Naive thymus-derived CD4-positive, alpha-beta T cell (primary cell): ENCODE results near the gene OTOP2. TPM values are rescaled to one million over a fixed set of nuclear protein-coding genes. Genes with fewer than 3 reads are reported as not detected.

ENCODE experiments used
- ATAC-seq: fragments of 150-1000 bp; cut with Tn5 transposase; 2 replicates; pipeline ENCODE4 v1.10.0; 2021; ENCODE audit warnings: mild to moderate bottlenecking, moderate library complexity
- CTCF ChIA-PET: fragments of 350-600 bp; sonication (Branson Sonifier 250); formaldehyde crosslinking; loops from one replicate; lab custom pipeline; 2021; ENCODE audit warnings: antibody characterized with exemption; lab: Charles Lee
- POLR2A ChIA-PET: fragments of 350-600 bp; sonication (Branson Sonifier 250); formaldehyde crosslinking; loops from one replicate; lab custom pipeline; 2021; ENCODE audit warnings: antibody characterized with exemption, inconsistent platforms; lab: Charles Lee
- DNase-seq, 9 donors: peaks; one replicate each; pipeline versions ENCODE4 v3.0.0 to v3.0.0-alpha.2; 2020 to 2022; ENCODE audit warnings: mixed read lengths in 1 of 9
- H3K27ac ChIP-seq: one replicate; pipeline ENCODE4 v1.7.0; 2013; ENCODE audit warnings: mild to moderate bottlenecking, low read depth, low read length, moderate library complexity
- H3K27me3 ChIP-seq, 2 donors: one replicate each; pipeline ENCODE4 v1.7.0; 2013; ENCODE audit warnings: low read length in 2 of 2, mild to moderate bottlenecking in 2 of 2, moderate library complexity in 2 of 2; ENCODE audit not compliant: control insufficient read depth in 2 of 2, insufficient read depth in 2 of 2
- H3K36me3 ChIP-seq, 3 experiments: 1 replicate in 2 of 3; 2 replicates in 1 of 3; pipeline ENCODE4 v1.7.0; 2013; ENCODE audit warnings: low read length in 3 of 3, mild to moderate bottlenecking in 3 of 3, moderate library complexity in 1 of 3; ENCODE audit not compliant: insufficient read depth in 3 of 3, control insufficient read depth in 2 of 3
- H3K4me1 ChIP-seq, 2 donors: one replicate each; pipeline ENCODE4 v1.7.0; 2013; ENCODE audit warnings: low read length in 2 of 2, mild to moderate bottlenecking in 2 of 2, moderate library complexity in 1 of 2; ENCODE audit not compliant: control insufficient read depth in 2 of 2, insufficient read depth in 2 of 2
- H3K4me3 ChIP-seq: 2 replicates; pipeline ENCODE4 v1.7.0; 2013; ENCODE audit warnings: mild to moderate bottlenecking, low read length
- H3K9me3 ChIP-seq, 3 experiments: 1 replicate in 2 of 3; 2 replicates in 1 of 3; pipeline ENCODE4 v1.7.0; 2013; ENCODE audit warnings: low read length in 3 of 3; ENCODE audit not compliant: control insufficient read depth in 2 of 3
- H3K27ac Mint-ChIP-seq, 9 donors: one replicate each; pipeline ENCODE4 v1.8.0; 2020 to 2022; ENCODE audit warnings: mixed read lengths in 9 of 9, mild to moderate bottlenecking in 8 of 9, moderate library complexity in 5 of 9, inconsistent platforms in 2 of 9
- H3K27me3 Mint-ChIP-seq, 5 donors: one replicate each; pipeline ENCODE4 v1.8.0; 2021 to 2022; ENCODE audit warnings: mixed read lengths in 5 of 5, mild to moderate bottlenecking in 1 of 5
- H3K36me3 Mint-ChIP-seq, 5 donors: one replicate each; pipeline ENCODE4 v1.8.0; 2020 to 2022; ENCODE audit warnings: mixed read lengths in 5 of 5, mild to moderate bottlenecking in 3 of 5, inconsistent platforms in 1 of 5
- H3K4me1 Mint-ChIP-seq, 7 donors: one replicate each; pipeline ENCODE4 v1.8.0; 2020 to 2022; ENCODE audit warnings: mixed read lengths in 7 of 7, mild to moderate bottlenecking in 3 of 7, inconsistent platforms in 1 of 7
- H3K4me3 Mint-ChIP-seq, 10 donors: one replicate each; pipeline ENCODE4 v1.8.0; 2020 to 2022; ENCODE audit warnings: mild to moderate bottlenecking in 10 of 10, mixed read lengths in 10 of 10, moderate library complexity in 6 of 10, inconsistent platforms in 2 of 10
- H3K9me3 Mint-ChIP-seq, 11 donors: one replicate each; pipeline ENCODE4 v1.8.0; 2020 to 2022; ENCODE audit warnings: mixed read lengths in 11 of 11, mild to moderate bottlenecking in 4 of 11, inconsistent platforms in 1 of 11, moderate library complexity in 1 of 11
- intact Hi-C, 2 donors: fragments of 100-400 bp; cut with micrococcal nuclease; formaldehyde crosslinking; loops; one replicate each; pipeline ENCODE4 v1.15.1; 2023
- polyA plus RNA-seq, 2 donors: library from polyadenylated mRNA; unstranded; fragments of 300-500 nt; fragmentation: Illumina TruSeq; gene quantifications; one replicate each; pipeline ENCODE4 v1.2.3, GENCODE V29; 2021
- total RNA-seq, 6 experiments: library from RNA in 5 of 6; stranded (reverse) in 5 of 6; gene quantifications; 1 replicate in 5 of 6; 2 replicates in 1 of 6; pipeline ENCODE4 v1.2.3 and lab custom pipeline; 2021 to 2026

The OTOP2 gene
- total and polyA plus RNA-seq, 7 experiments from 2014 or later: not detected

DNA sequence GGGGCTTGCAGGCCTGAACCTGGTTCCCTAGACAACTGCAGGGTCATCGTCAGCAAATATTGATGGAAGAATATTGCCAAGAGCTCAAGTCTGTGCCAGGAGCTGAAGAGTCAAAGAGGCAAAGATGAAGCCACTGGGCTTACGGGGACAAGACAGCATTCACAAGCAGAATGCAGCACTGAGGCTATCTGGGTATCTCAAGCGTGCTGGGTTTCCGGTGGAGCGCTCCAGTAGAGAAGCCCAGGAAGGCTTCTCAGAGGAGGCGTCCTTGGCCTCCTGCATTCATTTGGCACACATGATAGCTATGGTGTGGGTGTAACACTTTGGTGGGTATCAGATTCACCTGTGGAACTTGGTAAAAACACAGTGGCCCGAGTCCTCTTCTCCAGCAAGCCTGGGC is 33.5 kb upstream of the OTOP2 start:
- H3K27ac ChIP-seq: no peak overlapping the region
- no peak for ATAC-seq
- no peak overlapping the region for H3K4me3 Mint-ChIP-seq
- no peak overlapping the region for H3K4me3 ChIP-seq
- H3K9me3 ChIP-seq: no peaks in the 10 kb centered on the region
- no peaks in the 10 kb centered on the region for H3K4me1 ChIP-seq
- intact Hi-C loops: no loop called here
- peaks cover 0 to 11% of the 10 kb centered on the region in 2 donors for H3K27me3 ChIP-seq
- peaks cover 0 to 11% (median 6%) of the 10 kb centered on the region in 7 donors for H3K4me1 Mint-ChIP-seq
- DNase-seq: no peak
- peaks cover 0 to 2% (median 0%) of the 10 kb centered on the region in 11 donors for H3K9me3 Mint-ChIP-seq
- no peaks in the 10 kb centered on the region for H3K36me3 ChIP-seq
- H3K27me3 Mint-ChIP-seq: peaks cover 22 to 46% (median 31%) of the 10 kb centered on the region in 5 donors
- no peak overlapping the region for H3K27ac Mint-ChIP-seq
- POLR2A ChIA-PET: no interaction called here
- peaks cover 0 to 1% (median 0%) of the 10 kb centered on the region in 5 donors for H3K36me3 Mint-ChIP-seq
- CTCF ChIA-PET: no interaction called here

DNA sequence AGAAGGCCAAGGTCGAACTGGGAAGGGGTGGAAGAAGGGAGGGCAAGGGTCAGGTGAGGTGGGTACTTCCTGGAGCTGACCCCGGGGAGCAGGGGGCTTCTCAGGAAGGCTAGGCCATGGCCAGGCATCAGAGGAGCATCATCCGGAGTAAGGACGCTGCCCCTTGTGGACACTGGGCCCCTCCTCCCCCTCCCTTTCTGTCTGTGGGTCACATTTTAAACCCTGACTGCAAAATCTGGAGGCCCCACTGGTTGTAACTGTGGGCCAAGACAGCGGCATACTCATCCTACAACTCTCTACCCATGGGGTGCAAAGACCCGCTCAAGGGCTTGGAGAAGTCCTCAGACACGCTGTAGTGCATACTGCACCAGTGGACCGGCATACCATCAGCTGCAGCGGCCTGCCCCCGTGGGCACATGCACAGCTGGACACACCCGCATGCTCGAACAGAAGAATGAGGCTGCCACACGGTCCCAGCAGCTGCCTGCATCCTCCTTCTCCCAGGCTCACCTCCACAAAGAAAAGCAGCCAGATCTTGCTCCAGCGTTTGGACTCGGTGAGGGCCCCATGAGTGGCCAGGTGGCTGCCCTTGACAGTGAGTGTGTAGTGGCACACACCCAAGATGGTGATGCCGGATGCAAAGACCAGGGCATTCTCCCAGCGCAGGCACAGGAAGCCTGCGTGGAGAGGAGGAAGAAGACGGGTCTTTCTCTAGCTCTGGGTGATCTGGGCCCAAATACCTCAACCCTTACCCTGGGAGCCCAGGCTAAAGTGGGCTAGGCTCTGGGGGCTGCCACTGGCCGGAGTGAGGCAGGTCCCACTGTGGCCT is 31.8 kb upstream of the OTOP2 start:
- intact Hi-C loops: no loop called here
- Mint-ChIP-seq H3K9me3 (peaks cover 0 to 2% (median 0%) of the 10 kb centered on the region in 11 donors), H3K4me3 (peak overlapping the region in 3 of 10 donors; percentile 23 to 80 (median 29)), H3K4me1 (peaks cover 0 to 11% (median 6%) of the 10 kb centered on the region in 7 donors), H3K36me3 (peaks cover 0 to 1% (median 0%) of the 10 kb centered on the region in 5 donors), H3K27me3 (peaks cover 30 to 55% (median 37%) of the 10 kb centered on the region in 5 donors), H3K27ac (no peak overlapping the region)
- Histone ChIP-seq H3K27ac (no peak overlapping the region), H3K36me3 (no peaks in the 10 kb centered on the region), H3K9me3 (no peaks in the 10 kb centered on the region), H3K4me3 (no peak overlapping the region), H3K27me3 (peaks cover 0 to 11% of the 10 kb centered on the region in 2 donors), H3K4me1 (no peaks in the 10 kb centered on the region)
- ATAC-seq: no peak
- DNase-seq: no peak
- CTCF ChIA-PET: no interaction called here
- POLR2A ChIA-PET: no interaction called here

DNA sequence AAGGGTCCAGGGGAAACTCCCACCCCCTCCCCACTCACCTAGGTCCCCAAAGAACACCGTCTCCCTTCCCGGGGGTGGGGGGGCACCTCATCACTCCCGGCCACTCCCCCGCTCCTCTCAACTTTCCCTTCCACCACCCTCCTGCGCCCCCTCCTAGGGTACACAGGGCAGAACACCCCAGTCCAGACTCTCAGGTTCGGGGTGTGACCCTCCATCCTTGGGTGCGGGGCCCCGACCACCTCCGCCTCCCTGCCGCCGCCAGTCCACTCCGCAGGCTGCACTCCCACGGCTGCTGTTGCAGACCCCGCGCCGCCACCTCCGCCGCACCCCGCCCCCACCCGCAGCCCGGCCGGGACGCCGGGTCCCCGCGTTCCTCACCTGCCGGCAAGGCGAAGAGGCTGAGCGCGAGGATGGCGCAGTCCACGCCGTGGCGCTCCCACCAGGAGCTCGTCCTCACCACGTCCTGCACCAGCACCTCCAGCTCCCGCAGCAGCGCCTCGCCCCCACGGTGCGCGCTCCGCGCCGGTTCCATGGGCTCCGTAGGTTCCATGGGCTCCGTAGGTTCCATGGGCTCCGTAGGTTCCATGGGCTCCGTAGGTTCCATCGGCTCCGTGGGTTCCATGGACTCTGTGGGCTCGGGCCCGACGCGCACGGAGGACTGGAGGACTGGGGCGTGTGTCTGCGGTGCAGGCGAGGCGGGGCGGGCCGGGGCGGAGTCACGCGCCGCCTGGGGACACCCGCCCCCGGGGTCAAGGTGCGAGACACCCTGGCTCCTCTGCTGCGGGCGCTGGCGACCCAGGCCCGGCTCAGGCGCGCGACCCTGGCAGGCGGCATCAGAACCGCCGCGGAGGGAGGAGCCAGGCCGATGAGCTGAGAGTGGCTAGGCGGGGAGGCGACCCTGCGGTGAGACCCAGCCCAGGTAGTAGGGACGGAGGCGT is 30.8 kb upstream of the OTOP2 start, which contains the start of gene FADS6:
FADS6 (minus strand) TSS at position 660 of the 938 bp plus-strand sequence; CDS start at position 622, 38 bp downstream.
- ATAC-seq (peak; percentile 57), DNase-seq (peak in 2 of 9 donors; percentile 10)
- no peak within 1 kb of the TSS for H3K27ac Mint-ChIP-seq
- peak within 1 kb of the TSS; percentile 10 to 80 (median 72) for H3K4me3 Mint-ChIP-seq
- Histone ChIP-seq H3K27me3 (peaks cover 0 to 11% of the 10 kb centered on the region in 2 donors), H3K4me3 (no peak within 1 kb of the TSS), H3K36me3 (no peaks in the 10 kb centered on the region), H3K9me3 (no peaks in the 10 kb centered on the region), H3K27ac (no peak within 1 kb of the TSS), H3K4me1 (no peaks in the 10 kb centered on the region)
- ChIA-PET POLR2A (no interaction called here), CTCF (no interaction called here)
- peaks cover 0 to 2% (median 0%) of the 10 kb centered on the region in 11 donors for H3K9me3 Mint-ChIP-seq
- H3K27me3 Mint-ChIP-seq: peaks cover 30 to 59% (median 37%) of the 10 kb centered on the region in 5 donors
- H3K36me3 Mint-ChIP-seq: peaks cover 0 to 1% (median 0%) of the 10 kb centered on the region in 5 donors
- intact Hi-C loops: no loop called here
- H3K4me1 Mint-ChIP-seq: peaks cover 0 to 11% (median 6%) of the 10 kb centered on the region in 7 donors

DNA sequence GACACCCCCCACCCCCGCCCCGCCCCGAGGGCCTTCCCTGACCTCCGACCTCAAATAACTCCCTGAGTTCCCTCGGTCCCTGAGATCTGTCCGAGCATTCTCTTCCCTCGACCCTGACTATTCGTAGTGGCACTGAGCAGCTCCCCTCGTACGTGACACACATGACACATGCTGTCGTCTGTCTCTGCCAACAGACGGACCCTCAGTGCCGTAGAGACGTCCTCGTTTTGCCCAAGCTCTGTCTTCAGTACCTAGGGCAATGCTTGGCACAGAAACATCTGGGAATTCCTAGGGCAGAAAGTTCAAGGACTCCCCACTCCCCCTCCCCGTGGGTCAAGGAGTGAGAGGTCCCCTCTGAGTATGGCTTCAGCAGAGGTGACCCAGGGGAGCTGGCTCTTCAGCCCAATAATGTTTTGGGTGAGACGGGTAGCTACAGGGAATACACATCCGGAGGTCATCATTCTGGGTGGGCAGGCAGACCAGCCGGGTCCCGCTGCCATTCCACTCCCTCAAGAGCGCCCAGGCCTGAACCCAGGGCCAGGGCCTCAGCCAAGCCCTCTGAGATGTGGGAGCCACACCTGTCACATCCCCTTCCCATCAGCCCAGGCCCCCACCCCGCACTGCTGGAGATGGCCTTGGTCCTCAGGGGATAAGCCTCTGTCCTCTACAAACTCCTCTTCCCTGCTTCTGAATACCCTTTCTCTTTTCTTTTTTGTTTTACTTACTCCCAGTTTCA is 30.0 kb upstream of the OTOP2 start:
- peaks cover 0 to 11% (median 6%) of the 10 kb centered on the region in 7 donors for H3K4me1 Mint-ChIP-seq
- H3K4me1 ChIP-seq: no peaks in the 10 kb centered on the region
- intact Hi-C loops: no loop called here
- H3K36me3 ChIP-seq: no peaks in the 10 kb centered on the region
- peaks cover 0 to 1% (median 0%) of the 10 kb centered on the region in 5 donors for H3K36me3 Mint-ChIP-seq
- peaks cover 0 to 2% (median 0%) of the 10 kb centered on the region in 11 donors for H3K9me3 Mint-ChIP-seq
- POLR2A ChIA-PET: interaction anchor here (0.7 kb wide), 1 partner anchor 395 kb away, joined by 3 read pairs; no protein-coding TSS in a partner anchor
- no peak overlapping the region for H3K27ac Mint-ChIP-seq
- CTCF ChIA-PET: interaction anchor here (0.6 kb wide), 1 partner anchor 103 kb away, joined by 4 read pairs; no protein-coding TSS in a partner anchor
- no peak for DNase-seq
- ATAC-seq: no peak
- H3K27me3 ChIP-seq: peaks cover 0 to 11% of the 10 kb centered on the region in 2 donors
- peaks cover 30 to 59% (median 37%) of the 10 kb centered on the region in 5 donors for H3K27me3 Mint-ChIP-seq
- peak overlapping the region in 9 of 10 donors; percentile 58 to 80 (median 73) for H3K4me3 Mint-ChIP-seq
- H3K9me3 ChIP-seq: no peaks in the 10 kb centered on the region
- no peak overlapping the region for H3K4me3 ChIP-seq
- no peak overlapping the region for H3K27ac ChIP-seq

DNA sequence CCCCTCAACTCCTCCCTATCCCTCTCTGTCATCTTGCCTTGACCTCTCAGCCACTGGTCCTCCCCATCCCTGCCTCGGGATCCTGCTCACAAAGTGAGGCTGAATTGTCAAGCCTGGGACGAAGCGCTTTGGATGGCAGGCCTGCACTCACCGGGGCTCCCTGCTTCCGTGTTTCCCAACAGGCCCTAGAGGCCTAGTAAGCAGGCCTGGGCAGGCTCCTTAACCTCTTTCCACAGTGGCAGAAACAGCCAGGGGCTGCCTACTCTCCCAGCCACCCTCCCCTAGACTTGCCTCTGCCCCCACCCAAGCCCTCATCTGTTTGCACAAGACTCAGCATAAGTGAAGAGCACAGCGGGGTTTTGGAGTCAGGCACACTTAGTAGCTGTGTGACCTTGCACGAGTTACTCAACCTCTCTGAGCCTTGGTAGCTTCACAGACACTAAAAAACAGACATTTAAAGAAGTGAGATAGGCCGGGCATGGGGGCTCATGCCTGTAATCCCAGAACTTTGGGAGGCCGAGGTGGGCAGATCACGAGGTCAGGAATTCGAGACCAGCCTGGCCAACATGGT is 25.6 kb upstream of the OTOP2 start:
- Mint-ChIP-seq H3K36me3 (peaks cover 0 to 1% (median 0%) of the 10 kb centered on the region in 5 donors), H3K4me1 (peaks cover 0 to 11% (median 4%) of the 10 kb centered on the region in 7 donors), H3K27ac (no peak overlapping the region), H3K27me3 (peaks cover 25 to 46% (median 35%) of the 10 kb centered on the region in 5 donors), H3K9me3 (no peaks in the 10 kb centered on the region), H3K4me3 (no peak overlapping the region)
- DNase-seq: no peak
- Histone ChIP-seq H3K4me1 (no peaks in the 10 kb centered on the region), H3K4me3 (no peak overlapping the region), H3K27ac (no peak overlapping the region), H3K9me3 (no peaks in the 10 kb centered on the region), H3K36me3 (no peaks in the 10 kb centered on the region), H3K27me3 (peaks cover 0 to 6% of the 10 kb centered on the region in 2 donors)
- intact Hi-C loops: no loop called here
- CTCF ChIA-PET: no interaction called here
- POLR2A ChIA-PET: interaction anchor here (0.6 kb wide), 1 partner anchor 146 kb away, joined by 3 read pairs; no protein-coding TSS in a partner anchor
- ATAC-seq: no peak
